HS-27A (cell line): ENCODE measurements around the gene GALNT10.
"Not testable (repeated sequence)": the region's sequence is repeated elsewhere in the genome, so short reads cannot be mapped to it uniquely, and the experiment has no call there.

Experiments used
- DNase-seq: peaks from one replicate; pipeline ENCODE4 v3.0.0-alpha.2; 2012; ENCODE audit warnings: low read depth, missing footprints

GALNT10 gene

GRCh38 chr5:154190595-154191304 lies at the start of gene GALNT10:
Gene GALNT10, plus strand, starts transcription at chr5:154190733. Its CDS starts 134 bp downstream, at chr5:154190867.
- no peak for DNase-seq

GRCh38 chr5:154141745-154142221 lies 48.8 kb upstream of the GALNT10 start:
- DNase-seq = no peak

- DNase-seq = no peak
These were observed 47.3 kb upstream of the GALNT10 start for GRCh38 chr5:154143211-154143641.

GRCh38 chr5:154145268-154145667 lies 45.3 kb upstream of the GALNT10 start:
- no peak for DNase-seq

GRCh38 chr5:154146409-154146808 lies 44.1 kb upstream of the GALNT10 start:
- DNase-seq = no peak

GRCh38 chr5:154147666-154148065 lies 42.9 kb upstream of the GALNT10 start:
- no peak for DNase-seq

- DNase-seq = not testable (repeated sequence)
These were observed 40.1 kb upstream of the GALNT10 start for GRCh38 chr5:154150471-154150870.

GRCh38 chr5:154157483-154158378 lies 32.8 kb upstream of the GALNT10 start:
- no peak for DNase-seq

- DNase-seq = no peak
These were observed 32.2 kb upstream of the GALNT10 start for GRCh38 chr5:154158379-154158737.

GRCh38 chr5:154159343-154159742 lies 31.2 kb upstream of the GALNT10 start:
- DNase-seq = no peak

- no peak for DNase-seq
These were observed 27.9 kb upstream of the GALNT10 start for GRCh38 chr5:154162539-154163151.

- no peak for DNase-seq
These were observed 26.9 kb upstream of the GALNT10 start for GRCh38 chr5:154163327-154164248.

GRCh38 chr5:154164249-154164581 lies 26.3 kb upstream of the GALNT10 start:
- DNase-seq = no peak

- DNase-seq = no peak
These were observed 24.6 kb upstream of the GALNT10 start for GRCh38 chr5:154165886-154166285.

- no peak for DNase-seq
These were observed 23.4 kb upstream of the GALNT10 start for GRCh38 chr5:154166901-154167791.

GRCh38 chr5:154168395-154168794 lies 22.1 kb upstream of the GALNT10 start:
- no peak for DNase-seq

- DNase-seq = no peak
These were observed 17.7 kb upstream of the GALNT10 start for GRCh38 chr5:154172785-154173184.

- no peak for DNase-seq
These were observed 16.4 kb upstream of the GALNT10 start for GRCh38 chr5:154174091-154174490.

- no peak for DNase-seq
These were observed 14.4 kb upstream of the GALNT10 start for GRCh38 chr5:154176181-154176580.

GRCh38 chr5:154178661-154179060 lies 11.9 kb upstream of the GALNT10 start:
- DNase-seq = no peak
